Measurements from ENCODE around the gene CIT. TPM values are rescaled to one million over a fixed set of nuclear protein-coding genes. Genes with fewer than 3 reads are reported as not detected.

Gene CIT
- total and polyA plus RNA-seq, 9 donors, result 0.39 to 3.6 (median 1.7) TPM

DNA sequence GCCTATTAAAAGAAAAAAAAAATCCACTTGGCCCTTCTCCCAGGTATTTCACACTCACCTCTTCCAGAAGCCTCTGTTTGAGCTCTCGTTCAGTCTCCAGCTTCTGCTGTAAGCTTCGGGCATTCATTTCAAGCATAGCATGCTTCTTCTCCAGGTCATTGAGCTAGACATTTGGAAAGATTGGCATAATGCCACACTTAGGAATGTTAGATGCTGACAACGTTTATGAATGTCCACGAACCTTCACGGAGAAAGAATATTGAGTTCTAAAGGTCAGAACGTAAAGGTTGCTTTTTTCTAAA is 148.7 kb downstream of the CIT start:
- no peaks in the 10 kb centered on the region for H3K4me1 ChIP-seq (ENCODE audit: insufficient read depth)
- TF ChIP-seq EP300 (IDR thresholded peaks at IDR 0.05), result no peak
- TF ChIP-seq CTCF (IDR thresholded peaks at IDR 0.05), result no peak
- no peak for TF ChIP-seq POLR2A (IDR thresholded peaks at IDR 0.05)
- no peaks in the 10 kb centered on the region for H3K9me3 ChIP-seq
- H3K27me3 ChIP-seq, result no peaks in the 10 kb centered on the region
- intact Hi-C loops (cut with DNase I), result no loop called here
- 38 to 42% (median 40%) methylated on average over 6 of the region's 6 CpGs for WGBS, 3 donors
- no peak overlapping the region for H3K4me3 ChIP-seq
- DNase-seq, result no peak
- no peaks in the 10 kb centered on the region for H3K36me3 ChIP-seq
- no peak overlapping the region for H3K27ac ChIP-seq

DNA sequence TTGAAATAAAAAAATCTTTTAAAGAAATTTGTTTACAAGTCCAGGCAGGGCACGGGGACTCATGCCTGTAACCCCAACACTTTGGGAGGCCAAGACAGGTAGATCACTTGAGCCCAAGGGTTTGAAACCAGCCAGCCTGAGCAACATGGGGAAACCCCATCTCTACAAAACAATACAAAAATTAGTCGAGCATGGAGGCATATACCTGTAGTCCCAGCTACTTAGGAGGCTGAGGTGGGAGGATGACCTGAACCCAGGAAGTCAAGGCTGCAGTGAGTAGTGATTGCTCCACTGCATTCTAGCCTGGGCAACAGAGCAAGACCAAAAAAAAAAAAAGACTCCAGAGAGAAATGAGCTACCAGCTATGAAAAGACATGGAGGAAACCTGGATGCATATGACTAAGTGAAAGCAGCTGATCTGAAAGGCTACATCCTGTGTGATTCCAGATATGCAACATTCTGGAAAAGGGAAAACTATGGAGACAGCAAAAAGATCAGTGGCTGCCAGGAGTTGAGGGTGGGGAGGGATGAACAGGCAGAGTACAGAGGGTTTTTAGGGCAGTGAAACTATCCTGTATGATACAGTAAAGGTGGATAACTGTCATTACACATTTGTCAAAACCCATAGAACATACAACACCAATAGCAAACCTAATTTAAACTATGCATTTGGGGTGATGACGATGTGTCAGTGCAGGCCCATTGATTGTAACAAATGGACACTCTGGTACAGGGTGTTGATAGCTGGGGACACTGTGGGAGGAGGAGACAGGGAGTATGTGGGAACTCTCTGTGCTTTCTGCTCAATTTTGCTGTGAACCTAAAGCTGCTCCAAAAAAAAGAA is 149.3 kb downstream of the CIT start:
- no peak for DNase-seq
- H3K36me3 ChIP-seq, result no peaks in the 10 kb centered on the region
- TF ChIP-seq POLR2A (IDR thresholded peaks at IDR 0.05) (no peak), CTCF (IDR thresholded peaks at IDR 0.05) (no peak), EP300 (IDR thresholded peaks at IDR 0.05) (no peak)
- no peak overlapping the region for H3K27ac ChIP-seq
- WGBS, 3 donors, result 79 to 92% (median 82%) methylated on average over 3 of the region's 3 CpGs
- no peak overlapping the region for H3K4me3 ChIP-seq
- no peaks in the 10 kb centered on the region for H3K27me3 ChIP-seq
- H3K9me3 ChIP-seq, result no peaks in the 10 kb centered on the region
- intact Hi-C loops (cut with DNase I), result no loop called here
- no peaks in the 10 kb centered on the region for H3K4me1 ChIP-seq (ENCODE audit: insufficient read depth)

- H3K4me1 ChIP-seq (ENCODE audit: insufficient read depth), result no peaks in the 10 kb centered on the region
- no peak overlapping the region for H3K27ac ChIP-seq
- intact Hi-C loops (cut with DNase I), result no loop called here
- H3K36me3 ChIP-seq, result no peaks in the 10 kb centered on the region
- no peaks in the 10 kb centered on the region for H3K27me3 ChIP-seq
- H3K4me3 ChIP-seq, result no peak overlapping the region
- H3K9me3 ChIP-seq, result no peaks in the 10 kb centered on the region
- TF ChIP-seq POLR2A (IDR thresholded peaks at IDR 0.05) (no peak), CTCF (IDR thresholded peaks at IDR 0.05) (no peak), EP300 (IDR thresholded peaks at IDR 0.05) (no peak)
- WGBS, 3 donors, result 29 to 46% (median 42%) methylated on average over 4 of the region's 4 CpGs
- no peak for DNase-seq
Observed at GRCh38 chr12:119725523-119725922, 151.6 kb downstream of the CIT start.

DNA sequence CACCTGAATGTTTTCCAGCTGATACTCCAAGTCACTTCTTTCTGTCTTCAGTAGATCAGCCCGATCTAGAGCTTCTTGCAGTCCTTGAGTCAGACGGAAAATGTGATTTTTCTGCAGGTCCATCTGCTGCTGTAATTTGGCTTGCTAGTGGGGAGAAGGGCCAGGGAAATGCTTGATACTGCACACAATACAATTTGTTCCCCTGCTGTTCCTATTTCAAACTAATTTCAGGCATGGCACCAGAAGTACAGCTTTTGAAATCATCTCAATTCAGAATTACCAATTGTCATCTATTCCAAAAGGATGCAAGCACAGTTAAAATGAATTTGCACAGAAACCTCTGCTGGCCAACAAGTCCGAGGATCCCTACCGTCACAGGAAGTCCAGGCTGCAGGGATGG is 155.8 kb downstream of the CIT start:
- Histone ChIP-seq H3K27me3 (no peaks in the 10 kb centered on the region), H3K4me1 (ENCODE audit: insufficient read depth) (no peaks in the 10 kb centered on the region), H3K27ac (no peak overlapping the region), H3K4me3 (no peak overlapping the region), H3K9me3 (no peaks in the 10 kb centered on the region), H3K36me3 (no peaks in the 10 kb centered on the region)
- no peak for DNase-seq
- TF ChIP-seq EP300 (IDR thresholded peaks at IDR 0.05) (no peak), CTCF (IDR thresholded peaks at IDR 0.05) (no peak)
- WGBS, 3 donors, result 91 to 94% (median 94%) methylated on average over 4 of the region's 4 CpGs
- intact Hi-C loops (cut with DNase I), result no loop called here
